Loucy (cell line): Measurements from ENCODE around the gene TUT7.

Source experiments
- H2AFZ ChIP-seq: fragments of 200-600 bp; sonication (generic); 2 replicates; pipeline ENCODE4 v1.6.0; 2016; ENCODE audit warnings: antibody characterized with exemption, mild to moderate bottlenecking, low read length, moderate library complexity
- H3F3A ChIP-seq: fragments of 200-600 bp; 2 replicates; pipeline ENCODE4 v1.6.0; 2016; ENCODE audit warnings: antibody characterized with exemption, low read depth, mild to moderate bottlenecking
- H3K27me3 ChIP-seq: fragments of 200-600 bp; sonication (generic); 2 replicates; pipeline ENCODE4 v1.6.1; 2014; ENCODE audit warnings: low read length, mild to moderate bottlenecking; ENCODE audit not compliant: insufficient read depth, poor library complexity, severe bottlenecking
- H3K36me3 ChIP-seq: fragments of 200-600 bp; sonication (generic); 2 replicates; pipeline ENCODE4 v1.6.1; 2016; ENCODE audit warnings: low read length; ENCODE audit not compliant: insufficient read depth
- H3K4me1 ChIP-seq: fragments of 200-600 bp; sonication (generic); 2 replicates; pipeline ENCODE4 v1.5.1; 2014; ENCODE audit warnings: low read length, mild to moderate bottlenecking; ENCODE audit not compliant: insufficient read depth, poor library complexity, severe bottlenecking
- H3K4me2 ChIP-seq: fragments of 200-600 bp; sonication (generic); 2 replicates; pipeline ENCODE4 v1.6.0; 2014; ENCODE audit warnings: antibody characterized with exemption, low read length, low read depth, mild to moderate bottlenecking; ENCODE audit not compliant: poor library complexity, severe bottlenecking
- H3K4me3 ChIP-seq: fragments of 200-600 bp; sonication (generic); 2 replicates; pipeline ENCODE4 v1.5.1; 2014; ENCODE audit warnings: low read length, mild to moderate bottlenecking, mixed read lengths; ENCODE audit not compliant: poor library complexity, severe bottlenecking
- H3K79me2 ChIP-seq: fragments of 200-600 bp; sonication (generic); 2 replicates; pipeline ENCODE4 v1.6.1; 2014; ENCODE audit warnings: low read length; ENCODE audit not compliant: insufficient read depth
- H3K9ac ChIP-seq: fragments of 200-600 bp; sonication (generic); 2 replicates; pipeline ENCODE4 v1.6.0; 2014; ENCODE audit warnings: mild to moderate bottlenecking, low read depth, low read length, moderate library complexity; ENCODE audit not compliant: poor library complexity, severe bottlenecking
- H3K9me2 ChIP-seq: fragments of 200-600 bp; sonication (generic); replicated peaks from 2 replicates; pipeline ENCODE4 v1.6.1; 2016; ENCODE audit warnings: low read depth, low read length, mixed read lengths
- H3K9me3 ChIP-seq: fragments of 200-600 bp; sonication (generic); 2 replicates; pipeline ENCODE4 v1.6.1; 2014; ENCODE audit warnings: mild to moderate bottlenecking, antibody characterized with exemption, low read length, low read depth; ENCODE audit not compliant: insufficient read depth
- H4K20me1 ChIP-seq: fragments of 200-600 bp; sonication (generic); 2 replicates; pipeline ENCODE4 v1.6.0; 2014; ENCODE audit warnings: antibody characterized with exemption, low read length, mild to moderate bottlenecking; ENCODE audit not compliant: insufficient read depth, poor library complexity, severe bottlenecking
- EZH2phosphoT487 ChIP-seq: fragments of 200-600 bp; IDR thresholded peaks from 2 replicates; pipeline ENCODE4 v1.6.1; 2018; ENCODE audit warnings: antibody characterized with exemption, mild to moderate bottlenecking, moderate library complexity, borderline replicate concordance
- TF ChIP-seq, protein P1 (sequence below): fragments of 200-600 bp; sonication (generic); conservative IDR thresholded peaks from 2 replicates; pipeline ENCODE4 v1.5.1; 2014; ENCODE audit warnings: mild to moderate bottlenecking, antibody characterized with exemption, low read length

The TUT7 gene

DNA sequence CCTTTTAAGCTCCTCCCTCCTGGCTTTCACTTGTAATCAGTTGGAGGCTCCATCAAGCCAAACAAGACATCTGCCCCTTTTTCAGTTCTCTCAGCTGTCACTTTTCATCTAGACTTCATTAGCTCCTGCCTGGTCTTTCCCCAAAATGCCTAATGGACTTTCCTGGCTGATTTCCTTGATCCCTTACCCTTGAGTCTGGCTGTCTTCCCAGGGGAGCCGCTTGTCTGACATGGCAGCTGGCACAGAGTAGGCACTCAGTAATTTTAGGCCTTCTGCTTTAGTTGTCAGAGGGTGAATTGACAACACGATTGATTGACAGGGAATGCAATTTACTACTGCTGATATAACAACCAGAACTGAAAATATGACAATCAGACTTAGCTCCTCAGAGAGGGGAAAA is 96.8 kb downstream of the TUT7 start:
- Histone ChIP-seq H3K4me2 (no peak overlapping the region), H3F3A (no peaks in the 10 kb centered on the region), H3K9me2 (no peaks in the 10 kb centered on the region), H3K9ac (no peak overlapping the region), H3K4me3 (no peak overlapping the region), H3K79me2 (no peaks in the 10 kb centered on the region), H3K36me3 (no peaks in the 10 kb centered on the region), H3K9me3 (peaks cover 8% of the 10 kb centered on the region), H3K27me3 (no peaks in the 10 kb centered on the region), H4K20me1 (no peaks in the 10 kb centered on the region), H3K4me1 (no peaks in the 10 kb centered on the region), H2AFZ (no peak overlapping the region)
- no peak for TF ChIP-seq EZH2phosphoT487
- TF ChIP-seq, protein P1, sequence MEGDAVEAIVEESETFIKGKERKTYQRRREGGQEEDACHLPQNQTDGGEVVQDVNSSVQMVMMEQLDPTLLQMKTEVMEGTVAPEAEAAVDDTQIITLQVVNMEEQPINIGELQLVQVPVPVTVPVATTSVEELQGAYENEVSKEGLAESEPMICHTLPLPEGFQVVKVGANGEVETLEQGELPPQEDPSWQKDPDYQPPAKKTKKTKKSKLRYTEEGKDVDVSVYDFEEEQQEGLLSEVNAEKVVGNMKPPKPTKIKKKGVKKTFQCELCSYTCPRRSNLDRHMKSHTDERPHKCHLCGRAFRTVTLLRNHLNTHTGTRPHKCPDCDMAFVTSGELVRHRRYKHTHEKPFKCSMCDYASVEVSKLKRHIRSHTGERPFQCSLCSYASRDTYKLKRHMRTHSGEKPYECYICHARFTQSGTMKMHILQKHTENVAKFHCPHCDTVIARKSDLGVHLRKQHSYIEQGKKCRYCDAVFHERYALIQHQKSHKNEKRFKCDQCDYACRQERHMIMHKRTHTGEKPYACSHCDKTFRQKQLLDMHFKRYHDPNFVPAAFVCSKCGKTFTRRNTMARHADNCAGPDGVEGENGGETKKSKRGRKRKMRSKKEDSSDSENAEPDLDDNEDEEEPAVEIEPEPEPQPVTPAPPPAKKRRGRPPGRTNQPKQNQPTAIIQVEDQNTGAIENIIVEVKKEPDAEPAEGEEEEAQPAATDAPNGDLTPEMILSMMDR: no peak

GRCh38 chr9:86256653-86257052 is 97.6 kb downstream of the TUT7 start:
- Histone ChIP-seq H4K20me1 (no peaks in the 10 kb centered on the region), H3K9ac (no peak overlapping the region)
- TF ChIP-seq EZH2phosphoT487: no peak
- TF ChIP-seq, protein P1: no peak

GRCh38 chr9:86253577-86253976 is 100.6 kb downstream of the TUT7 start:
- H3K4me2 ChIP-seq: no peak overlapping the region
- H3K79me2 ChIP-seq: no peaks in the 10 kb centered on the region
- no peaks in the 10 kb centered on the region for H3K4me1 ChIP-seq
- no peak overlapping the region for H3K4me3 ChIP-seq
- H3K27me3 ChIP-seq: no peaks in the 10 kb centered on the region
- TF ChIP-seq EZH2phosphoT487: no peak
- TF ChIP-seq, protein P1: no peak
- no peak overlapping the region for H3K9ac ChIP-seq
- no peaks in the 10 kb centered on the region for H3K36me3 ChIP-seq
- H2AFZ ChIP-seq: no peak overlapping the region
- no peaks in the 10 kb centered on the region for H4K20me1 ChIP-seq
- H3F3A ChIP-seq: no peaks in the 10 kb centered on the region
- no peaks in the 10 kb centered on the region for H3K9me2 ChIP-seq
- H3K9me3 ChIP-seq: peaks cover 8% of the 10 kb centered on the region

More at GRCh38 chr9:86256653-86257052, 97.6 kb downstream of the TUT7 start:
- no peaks in the 10 kb centered on the region for H3K27me3 ChIP-seq
- H3K4me3 ChIP-seq: no peak overlapping the region
- no peaks in the 10 kb centered on the region for H3K79me2 ChIP-seq
- H3K4me1 ChIP-seq: no peaks in the 10 kb centered on the region
- H3K4me2 ChIP-seq: no peak overlapping the region
- no peak overlapping the region for H2AFZ ChIP-seq
- peaks cover 8% of the 10 kb centered on the region for H3K9me3 ChIP-seq
- H3K36me3 ChIP-seq: no peaks in the 10 kb centered on the region
- H3K9me2 ChIP-seq: no peaks in the 10 kb centered on the region
- no peaks in the 10 kb centered on the region for H3F3A ChIP-seq
